ENCODE measurements around the gene DHRS9.

DNA sequence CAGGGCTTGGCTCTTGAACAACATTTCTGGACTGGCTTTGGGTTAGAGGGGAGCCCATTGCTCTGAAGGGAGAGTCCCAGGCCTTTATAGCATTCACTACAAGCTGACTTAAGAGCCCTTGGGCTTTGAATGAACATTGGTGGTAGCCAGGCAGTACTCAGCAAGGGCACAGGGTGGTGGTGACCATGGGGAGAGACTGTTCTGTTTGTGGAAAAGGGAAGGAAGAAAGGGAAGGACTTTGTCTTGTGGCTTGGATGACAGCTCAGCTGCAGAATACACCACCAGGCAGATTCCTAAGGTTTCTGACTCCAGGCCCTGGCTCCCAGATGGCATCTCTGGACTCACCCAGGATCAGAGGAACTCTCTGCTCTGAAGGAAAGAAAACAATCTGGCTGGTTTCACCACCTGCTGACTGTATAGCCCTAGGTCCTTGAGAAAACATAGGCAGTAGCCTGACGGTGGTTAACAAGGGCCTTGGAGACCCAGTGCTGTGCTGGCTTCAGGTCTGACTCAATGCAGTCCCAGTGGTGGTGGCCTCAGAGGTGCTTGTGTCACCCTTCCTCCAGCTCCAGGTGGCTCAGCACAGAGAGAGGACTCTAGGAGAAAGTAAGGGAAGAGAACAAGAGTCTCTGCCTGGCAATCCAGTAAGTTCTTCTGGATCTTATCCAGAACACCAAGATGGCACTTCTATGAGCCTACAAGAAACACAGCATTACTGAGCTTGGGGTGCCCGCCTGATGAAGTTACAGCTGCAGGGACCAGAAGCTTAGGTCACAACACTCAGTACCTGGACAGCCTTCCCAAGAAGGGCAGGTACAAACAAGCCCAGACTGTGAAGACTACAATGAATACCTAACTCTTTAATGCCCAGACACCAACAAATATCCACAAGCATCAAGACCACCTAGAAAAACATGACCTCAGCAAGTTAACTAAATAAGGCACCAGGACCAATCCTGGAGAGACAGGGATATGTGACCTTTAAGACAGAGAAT lies 21.8 kb upstream of the DHRS9 start:
- TF ChIP-seq, protein P1, sequence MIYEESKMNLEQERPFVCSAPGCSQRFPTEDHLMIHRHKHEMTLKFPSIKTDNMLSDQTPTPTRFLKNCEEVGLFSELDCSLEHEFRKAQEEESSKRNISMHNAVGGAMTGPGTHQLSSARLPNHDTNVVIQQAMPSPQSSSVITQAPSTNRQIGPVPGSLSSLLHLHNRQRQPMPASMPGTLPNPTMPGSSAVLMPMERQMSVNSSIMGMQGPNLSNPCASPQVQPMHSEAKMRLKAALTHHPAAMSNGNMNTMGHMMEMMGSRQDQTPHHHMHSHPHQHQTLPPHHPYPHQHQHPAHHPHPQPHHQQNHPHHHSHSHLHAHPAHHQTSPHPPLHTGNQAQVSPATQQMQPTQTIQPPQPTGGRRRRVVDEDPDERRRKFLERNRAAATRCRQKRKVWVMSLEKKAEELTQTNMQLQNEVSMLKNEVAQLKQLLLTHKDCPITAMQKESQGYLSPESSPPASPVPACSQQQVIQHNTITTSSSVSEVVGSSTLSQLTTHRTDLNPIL (CRISPR knock-in tag; IDR thresholded peaks at IDR 0.05; ENCODE audit: low read depth) = no peak
- TF ChIP-seq, protein P2, sequence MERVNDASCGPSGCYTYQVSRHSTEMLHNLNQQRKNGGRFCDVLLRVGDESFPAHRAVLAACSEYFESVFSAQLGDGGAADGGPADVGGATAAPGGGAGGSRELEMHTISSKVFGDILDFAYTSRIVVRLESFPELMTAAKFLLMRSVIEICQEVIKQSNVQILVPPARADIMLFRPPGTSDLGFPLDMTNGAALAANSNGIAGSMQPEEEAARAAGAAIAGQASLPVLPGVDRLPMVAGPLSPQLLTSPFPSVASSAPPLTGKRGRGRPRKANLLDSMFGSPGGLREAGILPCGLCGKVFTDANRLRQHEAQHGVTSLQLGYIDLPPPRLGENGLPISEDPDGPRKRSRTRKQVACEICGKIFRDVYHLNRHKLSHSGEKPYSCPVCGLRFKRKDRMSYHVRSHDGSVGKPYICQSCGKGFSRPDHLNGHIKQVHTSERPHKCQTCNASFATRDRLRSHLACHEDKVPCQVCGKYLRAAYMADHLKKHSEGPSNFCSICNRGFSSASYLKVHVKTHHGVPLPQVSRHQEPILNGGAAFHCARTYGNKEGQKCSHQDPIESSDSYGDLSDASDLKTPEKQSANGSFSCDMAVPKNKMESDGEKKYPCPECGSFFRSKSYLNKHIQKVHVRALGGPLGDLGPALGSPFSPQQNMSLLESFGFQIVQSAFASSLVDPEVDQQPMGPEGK (CRISPR knock-in tag; IDR thresholded peaks at IDR 0.05; ENCODE audit: borderline replicate concordance) = no peak
- TF ChIP-seq RARB (CRISPR knock-in tag; IDR thresholded peaks at IDR 0.05) (no peak), ZNF565 (CRISPR knock-in tag; conservative IDR thresholded peaks at IDR 0.05; ENCODE audit: low read depth) (no peak), TOX (CRISPR knock-in tag; IDR thresholded peaks at IDR 0.05; ENCODE audit: borderline replicate concordance) (no peak), ZFP30 (CRISPR knock-in tag; IDR thresholded peaks at IDR 0.05) (no peak), ARNTL (CRISPR knock-in tag; IDR thresholded peaks at IDR 0.05; ENCODE audit: borderline replicate concordance, low read depth) (no peak), ISL1 (CRISPR knock-in tag; IDR thresholded peaks at IDR 0.05) (no peak), OSR1 (CRISPR knock-in tag; IDR thresholded peaks at IDR 0.05) (no peak), PPARA (CRISPR knock-in tag; IDR thresholded peaks at IDR 0.05; ENCODE audit: borderline replicate concordance) (no peak), CSDC2 (CRISPR knock-in tag; IDR thresholded peaks at IDR 0.05) (no peak), ZC3H10 (CRISPR knock-in tag; IDR thresholded peaks at IDR 0.05) (no peak)
- TF ChIP-seq, protein P3, sequence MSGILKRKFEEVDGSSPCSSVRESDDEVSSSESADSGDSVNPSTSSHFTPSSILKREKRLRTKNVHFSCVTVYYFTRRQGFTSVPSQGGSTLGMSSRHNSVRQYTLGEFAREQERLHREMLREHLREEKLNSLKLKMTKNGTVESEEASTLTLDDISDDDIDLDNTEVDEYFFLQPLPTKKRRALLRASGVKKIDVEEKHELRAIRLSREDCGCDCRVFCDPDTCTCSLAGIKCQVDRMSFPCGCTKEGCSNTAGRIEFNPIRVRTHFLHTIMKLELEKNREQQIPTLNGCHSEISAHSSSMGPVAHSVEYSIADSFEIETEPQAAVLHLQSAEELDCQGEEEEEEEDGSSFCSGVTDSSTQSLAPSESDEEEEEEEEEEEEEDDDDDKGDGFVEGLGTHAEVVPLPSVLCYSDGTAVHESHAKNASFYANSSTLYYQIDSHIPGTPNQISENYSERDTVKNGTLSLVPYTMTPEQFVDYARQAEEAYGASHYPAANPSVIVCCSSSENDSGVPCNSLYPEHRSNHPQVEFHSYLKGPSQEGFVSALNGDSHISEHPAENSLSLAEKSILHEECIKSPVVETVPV (CRISPR knock-in tag; IDR thresholded peaks at IDR 0.05) = no peak
- TF ChIP-seq, protein P4, sequence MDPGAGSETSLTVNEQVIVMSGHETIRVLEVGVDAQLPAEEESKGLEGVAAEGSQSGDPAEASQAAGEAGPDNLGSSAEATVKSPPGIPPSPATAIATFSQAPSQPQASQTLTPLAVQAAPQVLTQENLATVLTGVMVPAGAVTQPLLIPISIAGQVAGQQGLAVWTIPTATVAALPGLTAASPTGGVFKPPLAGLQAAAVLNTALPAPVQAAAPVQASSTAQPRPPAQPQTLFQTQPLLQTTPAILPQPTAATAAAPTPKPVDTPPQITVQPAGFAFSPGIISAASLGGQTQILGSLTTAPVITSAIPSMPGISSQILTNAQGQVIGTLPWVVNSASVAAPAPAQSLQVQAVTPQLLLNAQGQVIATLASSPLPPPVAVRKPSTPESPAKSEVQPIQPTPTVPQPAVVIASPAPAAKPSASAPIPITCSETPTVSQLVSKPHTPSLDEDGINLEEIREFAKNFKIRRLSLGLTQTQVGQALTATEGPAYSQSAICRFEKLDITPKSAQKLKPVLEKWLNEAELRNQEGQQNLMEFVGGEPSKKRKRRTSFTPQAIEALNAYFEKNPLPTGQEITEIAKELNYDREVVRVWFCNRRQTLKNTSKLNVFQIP (CRISPR knock-in tag; IDR thresholded peaks at IDR 0.05; ENCODE audit: borderline replicate concordance, low read depth) = no peak

Data from SK-N-SH treated with all-trans-retinoic acid at 6 μM for 48 hours (cell line).